Measurements from ENCODE around the gene CCDC198.

CCDC198 gene

GRCh38 chr14:57461777-57462320 lies 31.8 kb downstream of the CCDC198 start:
- peak; percentile 15 for DNase-seq (ENCODE audit: low read depth, low spot score)
- in situ Hi-C loops (cut with HindIII; ENCODE audit: low sequenced_read_pairs), result no loop called here
- TF ChIP-seq CTCF (IDR thresholded peaks at IDR 0.05; ENCODE audit: low read depth, low read length), result no peak
- no peak overlapping the region for H3K4me3 ChIP-seq (ENCODE audit: low read depth, low read length)

- DNase-seq (ENCODE audit: low read depth, low spot score), result no peak
- TF ChIP-seq CTCF (IDR thresholded peaks at IDR 0.05; ENCODE audit: low read depth, low read length), result no peak
- in situ Hi-C loops (cut with HindIII; ENCODE audit: low sequenced_read_pairs), result no loop called here
- no peak overlapping the region for H3K4me3 ChIP-seq (ENCODE audit: low read depth, low read length)
Observed at GRCh38 chr14:57435923-57436322, 57.7 kb downstream of the CCDC198 start.

GRCh38 chr14:57420986-57421385 lies 72.7 kb downstream of the CCDC198 start:
- TF ChIP-seq CTCF (IDR thresholded peaks at IDR 0.05; ENCODE audit: low read depth, low read length), result no peak
- in situ Hi-C loops (cut with HindIII; ENCODE audit: low sequenced_read_pairs), result no loop called here
- no peak overlapping the region for H3K4me3 ChIP-seq (ENCODE audit: low read depth, low read length)
- DNase-seq (ENCODE audit: low read depth, low spot score), result no peak

- no peak for DNase-seq (ENCODE audit: low read depth, low spot score)
- no peak for TF ChIP-seq CTCF (IDR thresholded peaks at IDR 0.05; ENCODE audit: low read depth, low read length)
- H3K4me3 ChIP-seq (ENCODE audit: low read depth, low read length), result no peak overlapping the region
- in situ Hi-C loops (cut with HindIII; ENCODE audit: low sequenced_read_pairs), result no loop called here
Observed at GRCh38 chr14:57420033-57420432, 73.6 kb downstream of the CCDC198 start.
